Smooth muscle cell (in vitro differentiated cells): ENCODE measurements around the gene TNFRSF13B. TPM values are rescaled to one million over a fixed set of nuclear protein-coding genes. Genes with fewer than 3 reads are reported as not detected.

Experiments used
- DNase-seq: peaks from one replicate; lab custom pipeline; 2025; ENCODE audit not compliant: unreplicated experiment; lab: John Stamatoyannopoulos, UW
- H2AFZ ChIP-seq: fragments of 200-600 bp; sonication (generic); 2 replicates; pipeline ENCODE4 v1.6.0; 2016; ENCODE audit warnings: antibody characterized with exemption, low read depth, mild to moderate bottlenecking
- H3F3A ChIP-seq: fragments of 200-600 bp; sonication (generic); 2 replicates; pipeline ENCODE4 v1.6.0; 2017; ENCODE audit warnings: antibody characterized with exemption, low read depth
- H3K27ac ChIP-seq: fragments of 200-600 bp; sonication (generic); 2 replicates; pipeline ENCODE4 v1.5.1; 2016; ENCODE audit warnings: low read depth, mild to moderate bottlenecking
- H3K27me3 ChIP-seq: fragments of 200-600 bp; sonication (generic); 2 replicates; pipeline ENCODE4 v1.6.1; 2016; ENCODE audit warnings: low read depth, mild to moderate bottlenecking
- H3K36me3 ChIP-seq: fragments of 200-600 bp; sonication (generic); 2 replicates; pipeline ENCODE4 v1.5.1; 2016; ENCODE audit warnings: low read depth
- H3K4me1 ChIP-seq: fragments of 200-600 bp; sonication (generic); 2 replicates; pipeline ENCODE4 v1.5.1; 2016; ENCODE audit warnings: low read depth
- H3K4me2 ChIP-seq: fragments of 200-600 bp; sonication (generic); 2 replicates; pipeline ENCODE4 v1.6.0; 2016; ENCODE audit warnings: mild to moderate bottlenecking
- H3K4me3 ChIP-seq: fragments of 200-600 bp; sonication (generic); 2 replicates; pipeline ENCODE4 v1.5.1; 2016; ENCODE audit warnings: mild to moderate bottlenecking
- H3K79me2 ChIP-seq: fragments of 200-600 bp; sonication (generic); 2 replicates; pipeline ENCODE4 v1.6.0; 2016; ENCODE audit warnings: low read depth, mild to moderate bottlenecking
- H3K9ac ChIP-seq: fragments of 200-600 bp; sonication (generic); 2 replicates; pipeline ENCODE4 v1.6.0; 2016; ENCODE audit warnings: low read depth
- H3K9me3 ChIP-seq: fragments of 200-600 bp; sonication (generic); replicated peaks from 2 replicates; pipeline ENCODE4 v1.5.1; 2016; ENCODE audit warnings: low read depth
- H4K20me1 ChIP-seq: fragments of 200-600 bp; sonication (generic); 2 replicates; pipeline ENCODE4 v1.6.0; 2016; ENCODE audit warnings: low read depth
- WGBS: methylation state at CpG from one replicate; pipeline ENCODE4 v1.1.7; 2016; ENCODE audit warnings: low lambda C conversion rate; 5-methylcytosine and 5-hydroxymethylcytosine counted together
- polyA plus RNA-seq: library from polyadenylated mRNA; unstranded; fragments of >200 nt; fragmentation: Nextera tagmentation; extraction: Ambion mirVana; gene quantifications from 2 replicates; pipeline ENCODE4 v1.2.1, GENCODE V29; 2016
- total RNA-seq: library from RNA; depleted of rRNA; stranded (reverse); fragments of >200 nt; gene quantifications from 2 replicates; pipeline ENCODE4 v1.2.3, GENCODE V29; 2014
- TF ChIP-seq, protein P1 (sequence below): fragments of 200-600 bp; sonication (generic); IDR thresholded peaks from 2 replicates; pipeline ENCODE4 v1.5.1; 2017; ENCODE audit warnings: borderline replicate concordance, mild to moderate bottlenecking, antibody characterized with exemption; ENCODE audit not compliant: insufficient read depth, poor library complexity, severe bottlenecking

Gene TNFRSF13B
- total and polyA plus RNA-seq, 2 experiments from 2014 or later, result not detected

DNA sequence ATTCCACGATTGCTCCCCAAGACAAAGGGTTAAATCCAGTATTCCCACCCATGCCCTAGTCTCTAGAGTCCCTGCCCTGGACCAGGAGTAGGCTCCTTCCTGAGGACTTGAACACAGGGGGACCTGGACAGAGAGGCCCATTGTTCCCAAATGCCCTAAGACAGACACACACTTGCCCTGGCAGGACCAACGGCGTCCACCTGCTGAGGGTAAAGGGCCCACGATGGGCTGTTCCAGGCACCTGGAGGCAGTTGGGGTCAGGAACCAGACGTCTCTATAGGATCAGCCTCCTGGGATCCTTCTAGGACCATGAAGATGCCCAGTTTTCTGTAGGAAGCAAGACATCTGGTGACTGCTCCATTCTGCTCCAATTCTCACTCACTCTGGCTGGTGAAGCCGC lies 39.3 kb downstream of the TNFRSF13B start:
- TF ChIP-seq, protein P1, sequence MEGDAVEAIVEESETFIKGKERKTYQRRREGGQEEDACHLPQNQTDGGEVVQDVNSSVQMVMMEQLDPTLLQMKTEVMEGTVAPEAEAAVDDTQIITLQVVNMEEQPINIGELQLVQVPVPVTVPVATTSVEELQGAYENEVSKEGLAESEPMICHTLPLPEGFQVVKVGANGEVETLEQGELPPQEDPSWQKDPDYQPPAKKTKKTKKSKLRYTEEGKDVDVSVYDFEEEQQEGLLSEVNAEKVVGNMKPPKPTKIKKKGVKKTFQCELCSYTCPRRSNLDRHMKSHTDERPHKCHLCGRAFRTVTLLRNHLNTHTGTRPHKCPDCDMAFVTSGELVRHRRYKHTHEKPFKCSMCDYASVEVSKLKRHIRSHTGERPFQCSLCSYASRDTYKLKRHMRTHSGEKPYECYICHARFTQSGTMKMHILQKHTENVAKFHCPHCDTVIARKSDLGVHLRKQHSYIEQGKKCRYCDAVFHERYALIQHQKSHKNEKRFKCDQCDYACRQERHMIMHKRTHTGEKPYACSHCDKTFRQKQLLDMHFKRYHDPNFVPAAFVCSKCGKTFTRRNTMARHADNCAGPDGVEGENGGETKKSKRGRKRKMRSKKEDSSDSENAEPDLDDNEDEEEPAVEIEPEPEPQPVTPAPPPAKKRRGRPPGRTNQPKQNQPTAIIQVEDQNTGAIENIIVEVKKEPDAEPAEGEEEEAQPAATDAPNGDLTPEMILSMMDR, result no peak
- no peak overlapping the region for H3K27ac ChIP-seq
- no peak for DNase-seq
- no peaks in the 10 kb centered on the region for H3K27me3 ChIP-seq
- WGBS, result 89% methylated on average over 6 of the region's 6 CpGs
- H3K9ac ChIP-seq, result no peak overlapping the region
- H3K9me3 ChIP-seq, result no peaks in the 10 kb centered on the region
- no peaks in the 10 kb centered on the region for H3K79me2 ChIP-seq
- H3K4me3 ChIP-seq, result no peak overlapping the region
- no peak overlapping the region for H3K4me2 ChIP-seq
- H4K20me1 ChIP-seq, result no peaks in the 10 kb centered on the region
- H3K4me1 ChIP-seq, result no peaks in the 10 kb centered on the region
- no peaks in the 10 kb centered on the region for H3K36me3 ChIP-seq
- H2AFZ ChIP-seq, result no peak overlapping the region
- H3F3A ChIP-seq, result no peaks in the 10 kb centered on the region

DNA sequence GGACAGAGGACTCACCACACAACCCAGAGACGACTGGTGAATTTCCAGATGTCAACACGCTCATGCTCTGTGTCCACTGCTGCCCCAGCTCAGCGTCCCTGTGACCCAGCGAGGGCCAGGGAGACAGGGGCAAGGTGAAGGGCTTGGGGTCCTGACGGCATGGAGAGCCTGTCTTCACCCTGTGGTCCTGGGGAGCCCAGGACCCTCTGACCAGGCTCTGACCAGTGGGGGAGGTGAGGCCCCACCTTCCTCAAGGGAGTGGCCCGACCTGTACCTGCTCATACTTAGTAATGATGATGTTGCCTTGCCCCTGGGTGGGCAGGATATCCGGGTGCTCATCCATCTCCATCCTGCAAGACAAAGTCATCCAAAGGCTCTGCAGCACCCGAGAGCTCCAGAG lies 39.8 kb downstream of the TNFRSF13B start:
- H3K9me3 ChIP-seq, result no peaks in the 10 kb centered on the region
- WGBS, result 91% methylated on average over 8 of the region's 8 CpGs
- no peaks in the 10 kb centered on the region for H3K79me2 ChIP-seq
- no peak overlapping the region for H3K4me3 ChIP-seq
- H4K20me1 ChIP-seq, result no peaks in the 10 kb centered on the region
- H3K4me1 ChIP-seq, result no peaks in the 10 kb centered on the region
- H3K9ac ChIP-seq, result no peak overlapping the region
- TF ChIP-seq, protein P1, result no peak
- H3K4me2 ChIP-seq, result no peak overlapping the region
- DNase-seq, result no peak
- H2AFZ ChIP-seq, result no peak overlapping the region
- H3K27ac ChIP-seq, result no peak overlapping the region
- no peaks in the 10 kb centered on the region for H3F3A ChIP-seq
- no peaks in the 10 kb centered on the region for H3K36me3 ChIP-seq
- H3K27me3 ChIP-seq, result no peaks in the 10 kb centered on the region

DNA sequence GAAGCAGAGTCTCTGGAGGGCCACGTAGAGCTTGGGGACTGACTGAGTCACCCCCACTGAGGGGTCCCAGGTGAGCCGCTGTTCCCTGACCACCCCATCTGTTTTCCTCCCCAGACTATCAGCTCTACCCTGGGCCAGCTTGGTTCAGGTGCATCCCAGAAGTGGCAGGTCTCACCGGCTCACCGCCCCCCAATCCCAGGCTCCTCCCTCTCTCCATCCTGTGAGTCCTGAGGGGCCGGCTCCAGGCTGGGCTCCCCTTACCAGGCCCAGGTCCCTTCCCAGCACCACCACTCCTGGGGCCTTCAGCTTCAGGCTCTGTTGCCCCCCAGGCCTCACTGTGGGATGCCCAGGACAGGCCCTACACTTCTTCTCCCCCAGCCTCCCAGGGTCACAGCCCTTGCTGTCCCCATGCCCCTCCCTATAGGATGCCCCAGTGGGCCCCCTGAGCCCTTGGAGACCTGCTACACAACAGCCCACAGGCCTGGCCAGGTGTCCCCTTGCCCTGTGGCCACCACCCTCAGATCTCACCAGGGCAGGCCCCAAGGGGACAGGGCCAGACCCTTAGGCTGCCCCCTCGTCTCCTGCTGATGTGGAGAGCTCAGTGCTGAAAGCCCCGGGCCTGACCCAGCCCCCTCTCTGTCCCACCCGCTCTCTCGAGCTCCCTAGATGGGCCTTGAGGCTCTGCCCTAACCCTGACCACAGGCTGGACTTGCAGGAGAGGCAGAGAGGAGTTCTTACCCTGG lies 40.4 kb downstream of the TNFRSF13B start:
- WGBS, result 86% methylated on average over 9 of the region's 9 CpGs
- no peak overlapping the region for H2AFZ ChIP-seq
- H3K9ac ChIP-seq, result no peak overlapping the region
- TF ChIP-seq, protein P1, result no peak
- DNase-seq, result no peak
- no peak overlapping the region for H3K27ac ChIP-seq
- H3K9me3 ChIP-seq, result no peaks in the 10 kb centered on the region
- H3K36me3 ChIP-seq, result no peaks in the 10 kb centered on the region
- H3F3A ChIP-seq, result no peaks in the 10 kb centered on the region
- no peaks in the 10 kb centered on the region for H3K27me3 ChIP-seq
- no peaks in the 10 kb centered on the region for H3K4me1 ChIP-seq
- no peak overlapping the region for H3K4me3 ChIP-seq
- no peaks in the 10 kb centered on the region for H3K79me2 ChIP-seq
- no peak overlapping the region for H3K4me2 ChIP-seq
- H4K20me1 ChIP-seq, result no peaks in the 10 kb centered on the region
